Measurements from ENCODE around the gene ACO2.

GRCh38 chr22:41523464-41524221 lies 54.7 kb downstream of the ACO2 start:
- no peak for TF ChIP-seq CTCF (conservative IDR thresholded peaks at IDR 0.05)
- no peak for TF ChIP-seq EZH2 (IDR thresholded peaks at IDR 0.05; ENCODE audit: low read depth)
